GM12878 (cell line): ENCODE data around the gene EPHB2. TPM values are rescaled to one million over a fixed set of nuclear protein-coding genes. Genes with fewer than 3 reads are reported as not detected.

Experiments used
- ATAC-seq: fragments of 200-7000 bp; cut with Tn5 transposase; 3 replicates; pipeline ENCODE4 v1.9.1; 2020; ENCODE audit warnings: mild to moderate bottlenecking, moderate library complexity
- BruUV-seq: library from RNA; stranded (reverse); fragments of 400-500 nt; replicated peaks from 2 replicates; lab custom pipeline; 2021; lab: Mats Ljungman, UMichigan
- CTCF ChIA-PET: fragments of 300-600 bp; sonication (Branson Sonifier 250); formaldehyde crosslinking; extraction: SDS; loops from one replicate; lab custom pipeline; 2021; ENCODE audit warnings: inconsistent platforms; lab: Yijun Ruan, JAX
- POLR2A ChIA-PET: fragments of 350-600 bp; formaldehyde crosslinking; extraction: SDS; loops from one replicate; lab custom pipeline; 2021; ENCODE audit warnings: inconsistent platforms; lab: Charles Lee
- RAD21 ChIA-PET: fragments of 300-600 bp; sonication (Branson Sonifier 250); formaldehyde crosslinking; loops from one replicate; lab custom pipeline; 2023; ENCODE audit warnings: antibody characterized with exemption; ENCODE audit not compliant: unreplicated experiment; lab: Charles Lee
- SMC1A ChIA-PET: fragments of 300-600 bp; sonication (Branson Sonifier 250); formaldehyde crosslinking; loops from one replicate; lab custom pipeline; 2023; ENCODE audit not compliant: unreplicated experiment, uncharacterized antibody; lab: Charles Lee
- DNase-seq: peaks from one replicate; pipeline ENCODE4 v3.0.0-alpha.2; 2011; ENCODE audit warnings: low read depth, low spot score
- FAIRE-seq: peaks from 3 replicates; lab custom pipeline; 2011; peaks lifted over from hg19 to GRCh38; lab: Jason Lieb, UNC
- H2AFZ ChIP-seq: 2 replicates; pipeline ENCODE4 v1.6.0; 2011; ENCODE audit warnings: low read depth, low read length, control low read depth; ENCODE audit not compliant: control insufficient read depth
- H3K27ac ChIP-seq: 2 replicates; pipeline ENCODE4 v1.5.1; 2011; ENCODE audit warnings: control low read depth; ENCODE audit not compliant: control insufficient read depth, insufficient read depth
- H3K27me3 ChIP-seq, 2 experiments: replicated peaks in 1 of 2; 2 replicates each; pipeline versions ENCODE4 v1.6.0 to v1.6.1; 2011; ENCODE audit warnings: low read length in 1 of 2; ENCODE audit not compliant: control insufficient read depth in 2 of 2, insufficient read depth in 2 of 2
- H3K36me3 ChIP-seq, 2 experiments: 2 replicates each; pipeline ENCODE4 v1.5.1; 2011; ENCODE audit warnings: low read length in 1 of 2; ENCODE audit not compliant: control insufficient read depth in 2 of 2, insufficient read depth in 2 of 2
- H3K4me1 ChIP-seq: 2 replicates; pipeline ENCODE4 v1.6.1; 2011; ENCODE audit warnings: mild to moderate bottlenecking, low read length, moderate library complexity, mixed read lengths; ENCODE audit not compliant: control insufficient read depth, insufficient read depth
- H3K4me2 ChIP-seq: 2 replicates; pipeline ENCODE4 v1.6.0; 2011; ENCODE audit warnings: control low read depth; ENCODE audit not compliant: control insufficient read depth, insufficient read depth
- H3K4me3 ChIP-seq: fragments of 200-600 bp; sonication (generic); 2 replicates; pipeline ENCODE4 v1.5.1; 2016
- H3K79me2 ChIP-seq: 2 replicates; pipeline ENCODE4 v1.6.0; 2011; ENCODE audit warnings: low read length; ENCODE audit not compliant: control insufficient read depth, insufficient read depth
- H3K9ac ChIP-seq: 2 replicates; pipeline ENCODE4 v1.8.0; 2011; ENCODE audit warnings: low read length, control low read depth, mixed read lengths; ENCODE audit not compliant: control insufficient read depth, insufficient read depth
- H3K9me3 ChIP-seq: replicated peaks from 3 replicates; pipeline ENCODE4 v1.5.1; 2011; ENCODE audit warnings: mild to moderate bottlenecking, low read length; ENCODE audit not compliant: control insufficient read depth, insufficient read depth
- H4K20me1 ChIP-seq: 2 replicates; pipeline ENCODE4 v1.6.0; 2011; ENCODE audit not compliant: control insufficient read depth, insufficient read depth
- BHLHE40 ChIP-seq, 2 experiments: fragments of 450-650 bp in 1 of 2; IDR thresholded peaks; 2 replicates each; pipeline ENCODE4 v1.6.1; 2011 to 2017; ENCODE audit warnings: low read depth in 2 of 2, borderline replicate concordance in 1 of 2, improper control_type of control experiment in 1 of 2, low read length in 1 of 2, mild to moderate bottlenecking in 1 of 2
- CBFB ChIP-seq: IDR thresholded peaks from 2 replicates; pipeline ENCODE4 v1.6.1; 2016; ENCODE audit warnings: antibody characterized with exemption, low read depth
- CEBPB ChIP-seq, 2 experiments: fragments of 150-350 bp in 1 of 2; IDR thresholded peaks; 2 replicates each; pipeline ENCODE4 v1.6.1; 2012 to 2014; ENCODE audit warnings: low read depth in 2 of 2, low read length in 2 of 2, borderline replicate concordance in 1 of 2, inconsistent platforms in 1 of 2
- EED ChIP-seq: sonication (generic); IDR thresholded peaks from 2 replicates; pipeline ENCODE4 v1.6.1; 2016; ENCODE audit warnings: antibody characterized with exemption, low read depth
- ETV6 ChIP-seq, 2 experiments: fragments of 450-650 bp in 1 of 2; IDR thresholded peaks in 1 of 2; conservative IDR thresholded peaks in 1 of 2; 2 replicates each; pipeline ENCODE4 v1.6.1; 2014; ENCODE audit warnings: antibody characterized with exemption in 1 of 2, borderline replicate concordance in 1 of 2, low read depth in 1 of 2, mild to moderate bottlenecking in 1 of 2, moderate library complexity in 1 of 2
- IKZF1 ChIP-seq: fragments of 450-650 bp; conservative IDR thresholded peaks from 2 replicates; pipeline ENCODE4 v1.6.1; 2017; ENCODE audit warnings: antibody characterized with exemption, mild to moderate bottlenecking
- IRF3 ChIP-seq: fragments of 450-650 bp; IDR thresholded peaks from 2 replicates; pipeline ENCODE4 v1.6.1; 2014; ENCODE audit warnings: mild to moderate bottlenecking
- KAT2A ChIP-seq: conservative IDR thresholded peaks from 2 replicates; pipeline ENCODE4 v1.6.1; 2011; ENCODE audit warnings: low read depth, low read length; ENCODE audit not compliant: control insufficient read depth
- MEF2B ChIP-seq: fragments of 450-650 bp; IDR thresholded peaks from 2 replicates; pipeline ENCODE4 v1.6.1; 2018; ENCODE audit warnings: mild to moderate bottlenecking, moderate library complexity; ENCODE audit not compliant: partially characterized antibody, poor library complexity, severe bottlenecking
- MTA3 ChIP-seq: IDR thresholded peaks from 2 replicates; pipeline ENCODE4 v1.6.1; 2012; ENCODE audit warnings: low read length, inconsistent platforms, borderline replicate concordance
- MYC ChIP-seq: IDR thresholded peaks from 2 replicates; pipeline ENCODE4 v1.6.1; 2011; ENCODE audit warnings: mild to moderate bottlenecking, low read length, moderate library complexity, inconsistent platforms; ENCODE audit not compliant: insufficient read depth, insufficient replicate concordance, insufficient read length, severe bottlenecking
- NFYB ChIP-seq: IDR thresholded peaks from 2 replicates; pipeline ENCODE4 v1.6.1; 2011; ENCODE audit warnings: low read depth, mild to moderate bottlenecking, low read length, improper control_type of control experiment, moderate library complexity; ENCODE audit not compliant: insufficient read depth
- RCOR1 ChIP-seq: conservative IDR thresholded peaks from 2 replicates; pipeline ENCODE4 v1.6.1; 2012; ENCODE audit warnings: low read depth, low read length, improper control_type of control experiment
- SMAD1 ChIP-seq: fragments of 450-650 bp; IDR thresholded peaks from 2 replicates; pipeline ENCODE4 v1.6.1; 2018; ENCODE audit warnings: mild to moderate bottlenecking, low read depth; ENCODE audit not compliant: partially characterized antibody
- TBL1XR1 ChIP-seq: IDR thresholded peaks from 2 replicates; pipeline ENCODE4 v1.6.1; 2012; ENCODE audit warnings: low read depth, low read length, improper control_type of control experiment
- WRNIP1 ChIP-seq: IDR thresholded peaks from 2 replicates; pipeline ENCODE4 v1.6.1; 2011; ENCODE audit warnings: low read depth, low read length, improper control_type of control experiment, borderline replicate concordance
- ZNF217 ChIP-seq: fragments of 450-650 bp; IDR thresholded peaks from 2 replicates; pipeline ENCODE4 v1.6.1; 2017; ENCODE audit warnings: antibody characterized with exemption, mild to moderate bottlenecking
- WGBS: methylation state at CpG from one replicate; pipeline ENCODE4 v1.1.6; 2016; ENCODE audit warnings: low lambda C conversion rate; ENCODE audit not compliant: insufficient replicate concordance, insufficient coverage; ENCODE audit errors: missing lambda C conversion rate; 5-methylcytosine and 5-hydroxymethylcytosine counted together
- in situ Hi-C: fragments of 300-500 bp; cut with MboI; formaldehyde crosslinking; loops from 9 replicates; pipeline ENCODE4 v1.14.3; 2018; ENCODE audit warnings: mixed read lengths
- intact Hi-C: fragments of 100-400 bp; cut with micrococcal nuclease; formaldehyde crosslinking; loops from one replicate; pipeline ENCODE4 v1.14.2; 2022; ENCODE audit not compliant: unreplicated experiment
- polyA plus RNA-seq, 11 experiments: library from polyadenylated mRNA; depleted of rRNA in 4 of 11; unstranded in 6 of 11; stranded (reverse) in 5 of 11; fragments of >200 nt; fragmentation: Nextera tagmentation in 4 of 11; fragmentation: Illumina TruSeq in 1 of 11; extraction: Ambion mirVana in 4 of 11; extraction: Trizol in 1 of 11; gene quantifications; 1 replicate in 1 of 11; 2 replicates in 10 of 11; pipeline versions ENCODE4 v1.2.1 to v1.2.3, GENCODE V29; 2011 to 2016; ENCODE audit warnings: inconsistent platforms in 2 of 11, missing spikeins in 2 of 11, low read depth in 1 of 11
- total RNA-seq, 4 experiments: library from RNA; depleted of rRNA in 3 of 4; stranded (reverse); fragments of >200 nt in 3 of 4; fragmentation: Illumina TruSeq in 1 of 4; extraction: Trizol in 1 of 4; gene quantifications; 2 replicates each; pipeline versions ENCODE4 v1.2.1 to v1.2.3, GENCODE V29; 2013 to 2021
- TF ChIP-seq, protein P1 (sequence below): IDR thresholded peaks from 2 replicates; pipeline ENCODE4 v1.6.1; 2012; ENCODE audit warnings: low read depth, low read length, improper control_type of control experiment

The EPHB2 gene
- total and polyA plus RNA-seq, 10 of the 15 experiments (the other 5 are each of a cell fraction or from before 2014, with no cell fraction given) = 0.13 to 3.3 (median 0.92) TPM

GRCh38 chr1:22812092-22812880, 101.6 kb downstream of the EPHB2 start (continued):
- TF ChIP-seq ETV6 (conservative IDR thresholded peaks at IDR 0.05 in 1 of 2, IDR thresholded peaks at IDR 0.05 in 1 of 2; ENCODE audit: borderline replicate concordance in 1 of 2, low read depth in 1 of 2) (no peak), BHLHE40 (IDR thresholded peaks at IDR 0.05; ENCODE audit: borderline replicate concordance in 1 of 2, low read depth in 2 of 2, low read length in 1 of 2) (no peak), KAT2A (no peak)

DNA sequence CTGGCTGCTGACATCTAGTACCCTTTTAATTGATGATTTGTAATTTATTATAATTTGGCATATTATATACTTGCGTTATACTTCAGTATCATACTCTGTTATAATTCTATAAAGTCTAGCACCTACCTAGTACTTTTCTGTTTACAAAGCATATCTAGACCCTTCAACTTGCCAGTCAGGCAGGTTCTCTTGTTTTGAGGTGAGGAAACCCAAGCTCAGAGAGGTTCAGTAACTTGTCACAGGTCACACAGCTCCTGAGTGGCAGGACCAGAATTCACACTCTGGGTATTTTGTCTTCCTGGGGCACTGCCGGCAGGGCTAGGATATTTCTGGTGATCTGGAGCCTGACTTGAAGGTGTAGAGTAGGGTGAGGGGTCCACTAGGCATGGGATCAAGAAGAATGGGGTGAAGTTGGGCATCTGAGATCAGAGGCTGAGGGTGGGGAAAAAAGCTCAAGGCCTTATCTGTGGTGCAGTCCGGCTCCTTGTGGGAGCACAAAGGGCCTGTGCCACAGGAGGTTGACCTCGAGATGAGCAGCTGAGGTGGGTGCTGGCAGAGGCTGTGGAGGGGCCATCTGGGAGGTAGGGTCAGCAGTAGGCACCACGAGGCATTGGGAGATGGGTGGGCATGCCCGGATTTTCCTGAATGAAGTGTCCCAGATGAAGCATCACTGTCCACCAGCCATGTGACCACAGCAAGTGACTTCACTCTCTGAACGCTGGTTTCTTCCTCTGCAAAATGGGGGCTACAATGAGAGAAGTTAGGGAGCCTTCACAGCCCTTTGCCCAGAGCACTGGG, 102.6 kb downstream of the EPHB2 start:
- CTCF ChIA-PET = no interaction called here
- TF ChIP-seq KAT2A = no peak
- TF ChIP-seq, protein P1, sequence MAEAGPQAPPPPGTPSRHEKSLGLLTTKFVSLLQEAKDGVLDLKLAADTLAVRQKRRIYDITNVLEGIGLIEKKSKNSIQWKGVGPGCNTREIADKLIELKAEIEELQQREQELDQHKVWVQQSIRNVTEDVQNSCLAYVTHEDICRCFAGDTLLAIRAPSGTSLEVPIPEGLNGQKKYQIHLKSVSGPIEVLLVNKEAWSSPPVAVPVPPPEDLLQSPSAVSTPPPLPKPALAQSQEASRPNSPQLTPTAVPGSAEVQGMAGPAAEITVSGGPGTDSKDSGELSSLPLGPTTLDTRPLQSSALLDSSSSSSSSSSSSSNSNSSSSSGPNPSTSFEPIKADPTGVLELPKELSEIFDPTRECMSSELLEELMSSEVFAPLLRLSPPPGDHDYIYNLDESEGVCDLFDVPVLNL = no peak
- no peak for TF ChIP-seq SMAD1
- no peak for TF ChIP-seq CEBPB (IDR thresholded peaks at IDR 0.05; ENCODE audit: borderline replicate concordance in 1 of 2, low read depth in 2 of 2, low read length in 2 of 2)
- no peak for TF ChIP-seq CBFB
- TF ChIP-seq TBL1XR1 = no peak
- no peak for TF ChIP-seq NFYB
- TF ChIP-seq EED = no peak
- TF ChIP-seq RCOR1 = no peak
- no peak for TF ChIP-seq MTA3
- no peak for TF ChIP-seq ZNF217
- no peak for TF ChIP-seq IKZF1
- no peak for TF ChIP-seq WRNIP1
- TF ChIP-seq MYC = no peak
- TF ChIP-seq MEF2B = no peak
- no peak for TF ChIP-seq IRF3

More for the DNA sequence above, 102.6 kb downstream of the EPHB2 start:
- Histone ChIP-seq H4K20me1 (no peaks in the 10 kb centered on the region), H3K79me2 (no peaks in the 10 kb centered on the region), H3K36me3 (no peaks in the 10 kb centered on the region), H3K4me3 (no peak overlapping the region), H2AFZ (no peak overlapping the region), H3K9ac (no peak overlapping the region), H3K4me1 (peaks cover 13% of the 10 kb centered on the region), H3K27me3 (no peaks in the 10 kb centered on the region), H3K4me2 (no peak overlapping the region), H3K9me3 (no peaks in the 10 kb centered on the region), H3K27ac (no peak overlapping the region)
- ATAC-seq = no peak
- POLR2A ChIA-PET = no interaction called here
- 31% methylated on average over 7 of the region's 7 CpGs for WGBS
- intact Hi-C loops = no loop called here
- BruUV-seq = no TSS peak
- SMC1A ChIA-PET = no interaction called here
- FAIRE-seq = no peak
- RAD21 ChIA-PET = no interaction called here
- in situ Hi-C loops = no loop called here
- DNase-seq = no peak
